ENCODE results near the gene ISG20L2.
A peak's percentile ranks its signal among the peaks of the same experiment; 100 is the strongest.

The ISG20L2 gene

GRCh38 chr1:156744344-156744743 lies 15.8 kb upstream of the ISG20L2 start:
- no peak for TF ChIP-seq CTCF (IDR thresholded peaks at IDR 0.05; ENCODE audit: insufficient read depth, low read length, poor library complexity, severe bottlenecking)
- no peak for DNase-seq (ENCODE audit: extremely low read depth, insufficient read length)
- H3K36me3 ChIP-seq (ENCODE audit: control insufficient read depth, insufficient read depth, low read length): peaks cover 14% of the 10 kb centered on the region
- H3K4me3 ChIP-seq (replicated peaks; ENCODE audit: low read depth, low read length): no peak overlapping the region
- no peaks in the 10 kb centered on the region for H3K27me3 ChIP-seq (replicated peaks; ENCODE audit: control insufficient read depth, insufficient read depth, low read length)

DNA sequence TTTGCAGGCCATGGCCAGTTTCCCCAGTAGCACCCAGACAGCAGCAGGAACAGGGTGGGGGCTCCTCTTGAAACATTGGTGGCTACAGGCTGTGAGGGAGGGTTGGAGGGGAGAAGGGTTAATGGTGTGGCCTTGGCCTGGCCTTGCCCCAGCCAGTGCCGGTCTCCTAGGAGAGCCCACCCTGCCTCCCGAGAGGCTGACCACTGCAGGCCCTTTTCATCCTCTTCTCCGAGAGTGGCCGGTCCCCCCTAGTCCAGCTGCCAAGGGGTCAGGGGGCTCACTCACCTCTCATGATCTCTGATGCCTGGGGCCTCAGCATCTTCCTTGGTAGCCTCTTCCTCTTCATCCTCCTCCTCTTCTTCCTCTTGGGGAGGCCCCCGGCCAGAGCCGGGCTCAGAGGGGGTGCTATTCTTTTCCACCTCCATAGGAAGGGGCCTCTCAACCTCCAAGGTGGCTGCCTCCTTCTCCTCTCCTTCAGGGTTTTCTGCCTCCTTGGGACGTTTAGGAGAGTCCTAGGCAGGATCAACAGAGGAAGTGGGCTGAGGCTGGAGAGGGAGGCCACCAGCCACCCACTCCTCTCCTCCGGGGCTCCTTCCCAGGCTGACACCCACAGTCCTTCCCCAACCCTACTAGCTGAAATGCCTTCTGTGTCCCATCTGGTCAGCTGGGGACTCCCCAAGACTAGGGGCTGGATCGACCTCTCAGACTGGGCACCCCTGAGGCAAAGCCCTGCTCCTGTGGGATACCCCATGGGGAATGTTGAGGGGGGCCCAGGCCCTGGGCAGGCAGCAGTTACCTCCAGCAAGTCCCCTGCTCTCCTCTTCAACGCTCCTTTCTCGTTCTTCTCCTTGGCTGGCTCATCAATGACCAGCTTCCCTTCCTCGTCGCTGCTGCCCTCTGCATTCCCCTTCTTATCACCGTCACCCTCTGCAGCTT lies 15.1 kb upstream of the ISG20L2 start:
- H3K4me3 ChIP-seq (replicated peaks; ENCODE audit: low read depth, low read length): no peak overlapping the region
- no peak for TF ChIP-seq CTCF (IDR thresholded peaks at IDR 0.05; ENCODE audit: insufficient read depth, low read length, poor library complexity, severe bottlenecking)
- H3K27me3 ChIP-seq (replicated peaks; ENCODE audit: control insufficient read depth, insufficient read depth, low read length): no peaks in the 10 kb centered on the region
- H3K36me3 ChIP-seq (ENCODE audit: control insufficient read depth, insufficient read depth, low read length): peaks cover 14% of the 10 kb centered on the region
- no peak for DNase-seq (ENCODE audit: extremely low read depth, insufficient read length)

DNA sequence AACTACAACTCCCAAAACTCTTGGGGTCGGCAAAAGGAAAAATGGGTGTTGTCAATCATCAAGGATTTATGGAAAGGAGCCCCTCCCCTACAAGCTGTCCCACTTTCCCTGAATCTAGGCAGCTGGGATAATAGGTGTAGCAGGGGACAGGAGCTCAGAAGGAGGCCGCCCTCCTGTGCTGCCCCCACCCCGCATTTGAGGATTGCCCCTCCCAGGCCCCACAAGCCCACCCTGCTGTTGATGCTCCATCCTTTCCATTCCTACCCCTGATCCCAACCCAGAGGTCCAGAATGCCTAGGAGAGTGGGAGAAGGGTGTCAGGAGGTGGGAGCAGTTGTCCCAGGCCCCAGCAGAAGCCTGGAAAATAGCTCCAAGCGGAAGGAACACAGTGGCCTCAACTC lies 14.2 kb upstream of the ISG20L2 start:
- TF ChIP-seq CTCF (IDR thresholded peaks at IDR 0.05; ENCODE audit: insufficient read depth, low read length, poor library complexity, severe bottlenecking): no peak
- no peaks in the 10 kb centered on the region for H3K27me3 ChIP-seq (replicated peaks; ENCODE audit: control insufficient read depth, insufficient read depth, low read length)
- DNase-seq (ENCODE audit: extremely low read depth, insufficient read length): no peak
- peaks cover 14% of the 10 kb centered on the region for H3K36me3 ChIP-seq (ENCODE audit: control insufficient read depth, insufficient read depth, low read length)
- H3K4me3 ChIP-seq (replicated peaks; ENCODE audit: low read depth, low read length): no peak overlapping the region

- Histone ChIP-seq H3K36me3 (ENCODE audit: control insufficient read depth, insufficient read depth, low read length) (peaks cover 14% of the 10 kb centered on the region), H3K4me3 (replicated peaks; ENCODE audit: low read depth, low read length) (no peak overlapping the region)
Observed at GRCh38 chr1:156742017-156742416, 13.5 kb upstream of the ISG20L2 start.

GRCh38 chr1:156741481-156741983 lies 13.0 kb upstream of the ISG20L2 start:
- no peak for DNase-seq (ENCODE audit: extremely low read depth, insufficient read length)
- TF ChIP-seq CTCF (IDR thresholded peaks at IDR 0.05; ENCODE audit: insufficient read depth, low read length, poor library complexity, severe bottlenecking): no peak
- Histone ChIP-seq H3K4me3 (replicated peaks; ENCODE audit: low read depth, low read length) (peak overlapping the region; percentile 44), H3K36me3 (ENCODE audit: control insufficient read depth, insufficient read depth, low read length) (peaks cover 17% of the 10 kb centered on the region), H3K27me3 (replicated peaks; ENCODE audit: control insufficient read depth, insufficient read depth, low read length) (no peaks in the 10 kb centered on the region)

More at GRCh38 chr1:156742017-156742416, 13.5 kb upstream of the ISG20L2 start:
- no peak for DNase-seq (ENCODE audit: extremely low read depth, insufficient read length)
- no peak for TF ChIP-seq CTCF (IDR thresholded peaks at IDR 0.05; ENCODE audit: insufficient read depth, low read length, poor library complexity, severe bottlenecking)
- H3K27me3 ChIP-seq (replicated peaks; ENCODE audit: control insufficient read depth, insufficient read depth, low read length): no peaks in the 10 kb centered on the region

Measured in GM06990 (cell line).